WTC11 (cell line): ENCODE data around the gene FATE1. TPM values are rescaled to one million over a fixed set of nuclear protein-coding genes. Genes with fewer than 3 reads are reported as not detected.

Experiments
- total RNA-seq: library from RNA; stranded (reverse); gene quantifications from 3 replicates; pipeline ENCODE4 v1.2.3, GENCODE V29; 2021

FATE1 gene
- total RNA-seq, 1 experiment from 2014 or later: not detected

Other genes starting within 250 kb of the FATE1 start
- 0.07 TPM in 1 of 3 replicates, not detected in the others for gene PASD1, start 152.4 kb upstream of the FATE1 start, total RNA-seq
- gene PRRG3, start 20.6 kb upstream of the FATE1 start, total RNA-seq: 5.1 to 9.8 TPM (median 7.1 TPM) in 3 replicates
- gene CNGA2, start 18.7 kb downstream of the FATE1 start, total RNA-seq: not detected in 3 replicates
- 3.2 to 11.4 TPM (median 11.3 TPM) in 3 replicates for gene MAGEA4, start 196.9 kb downstream of the FATE1 start, total RNA-seq